GM19324 (cell line): ENCODE measurements around the gene TEAD2.

Experiments used
- ATAC-seq: cut with Tn5 transposase; IDR thresholded peaks from one replicate; pipeline ENCODE4 v1.9.1; 2021; ENCODE audit warnings: mild to moderate bottlenecking, moderate library complexity; ENCODE audit not compliant: unreplicated experiment, low FRiP score

TEAD2 gene

DNA sequence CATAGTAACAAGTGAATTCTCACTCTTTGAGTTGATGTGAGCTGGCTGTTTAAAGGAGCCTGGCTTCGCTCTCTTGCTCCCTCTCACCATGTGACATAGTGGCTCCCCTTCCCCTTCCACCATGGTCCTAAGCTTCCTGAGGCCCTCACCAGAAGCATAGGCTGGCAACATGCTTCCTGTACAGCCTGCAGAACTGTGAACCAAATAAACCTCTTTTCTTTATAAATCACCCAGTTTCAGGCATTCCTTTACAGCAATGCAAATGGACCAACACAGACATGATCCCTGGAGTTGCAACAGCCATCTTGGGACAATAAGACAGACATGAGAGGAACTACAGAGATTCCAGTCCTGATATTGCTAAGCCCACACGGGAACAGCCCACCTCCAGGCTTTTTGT is 12.6 kb downstream of the TEAD2 start:
- no peak for ATAC-seq

- no peak for ATAC-seq
Observed at GRCh38 chr19:49348305-49349189, 13.7 kb downstream of the TEAD2 start.

DNA sequence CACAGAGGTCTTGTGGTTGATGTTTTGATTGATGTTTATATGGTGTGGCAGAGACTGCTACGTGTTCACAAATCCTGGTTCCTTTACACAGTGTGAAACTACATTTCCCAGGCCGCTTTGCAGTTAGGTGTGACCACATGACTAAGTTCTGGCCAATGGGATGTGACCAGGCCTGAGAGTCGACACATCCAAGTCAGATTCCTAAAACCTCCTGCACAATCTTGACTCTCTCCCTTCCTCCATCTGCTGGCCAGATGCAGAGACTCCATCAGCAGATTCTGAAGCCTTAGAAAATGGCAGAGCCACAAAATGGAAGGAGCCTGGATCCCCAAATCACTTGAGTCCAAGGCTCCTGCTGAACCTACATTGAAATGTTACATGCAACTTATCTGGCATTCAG is 14.4 kb downstream of the TEAD2 start:
- no peak for ATAC-seq

- ATAC-seq = no peak
Observed at GRCh38 chr19:49347191-49347590, 15.0 kb downstream of the TEAD2 start.

DNA sequence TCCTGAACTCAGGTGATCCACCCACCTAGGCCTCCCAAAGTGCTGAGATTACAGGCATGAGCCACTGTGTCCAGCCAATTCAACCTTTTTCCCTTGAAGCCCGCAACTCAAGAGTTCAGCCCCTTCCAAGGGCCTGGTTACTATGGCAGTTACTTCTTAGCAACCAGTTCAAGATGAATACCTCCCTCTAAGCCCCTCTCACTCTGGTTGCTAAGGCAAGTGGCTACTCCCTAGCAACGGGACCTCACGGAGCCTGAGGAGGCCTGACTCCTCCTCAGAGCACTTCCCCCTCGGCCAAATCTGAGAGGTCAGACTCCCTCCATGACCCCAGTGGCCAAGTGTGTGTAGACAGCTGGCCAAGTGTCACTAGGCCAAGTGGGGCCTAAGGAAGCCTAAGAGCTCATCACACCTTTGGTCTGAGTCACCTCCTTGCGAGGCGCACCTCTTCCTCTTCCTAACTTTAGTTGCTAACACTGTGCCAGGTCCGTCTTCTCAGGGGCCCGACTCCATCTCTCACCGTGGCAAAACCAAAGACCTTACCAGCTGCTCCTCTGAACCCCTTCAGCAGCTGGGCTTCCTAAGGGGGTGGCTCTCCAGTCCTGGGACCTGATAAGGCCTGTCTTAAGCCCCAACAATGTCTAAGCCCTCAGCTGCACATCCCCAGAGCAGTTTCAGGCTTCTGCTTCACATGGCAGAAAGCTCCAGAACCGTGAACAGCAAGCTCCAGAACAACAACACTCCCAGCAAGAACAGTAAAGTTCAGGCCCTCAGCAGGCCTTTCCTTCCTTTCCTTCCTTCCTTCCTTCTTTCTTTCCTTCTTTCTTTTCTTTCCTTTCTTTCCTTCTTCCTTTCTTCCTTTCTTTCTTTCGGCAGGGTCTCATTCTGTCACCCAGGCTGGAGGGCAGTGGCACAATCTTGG is 17.5 kb downstream of the TEAD2 start:
- no peak for ATAC-seq

- ATAC-seq = no peak
Observed at GRCh38 chr19:49343123-49343522, 19.1 kb downstream of the TEAD2 start.

GRCh38 chr19:49342291-49342721 is 19.9 kb downstream of the TEAD2 start:
- no peak for ATAC-seq

- no peak for ATAC-seq
Observed at GRCh38 chr19:49340865-49341718, 21.1 kb downstream of the TEAD2 start.

GRCh38 chr19:49340069-49340864 is 21.9 kb downstream of the TEAD2 start:
- peak; percentile 72 for ATAC-seq

DNA sequence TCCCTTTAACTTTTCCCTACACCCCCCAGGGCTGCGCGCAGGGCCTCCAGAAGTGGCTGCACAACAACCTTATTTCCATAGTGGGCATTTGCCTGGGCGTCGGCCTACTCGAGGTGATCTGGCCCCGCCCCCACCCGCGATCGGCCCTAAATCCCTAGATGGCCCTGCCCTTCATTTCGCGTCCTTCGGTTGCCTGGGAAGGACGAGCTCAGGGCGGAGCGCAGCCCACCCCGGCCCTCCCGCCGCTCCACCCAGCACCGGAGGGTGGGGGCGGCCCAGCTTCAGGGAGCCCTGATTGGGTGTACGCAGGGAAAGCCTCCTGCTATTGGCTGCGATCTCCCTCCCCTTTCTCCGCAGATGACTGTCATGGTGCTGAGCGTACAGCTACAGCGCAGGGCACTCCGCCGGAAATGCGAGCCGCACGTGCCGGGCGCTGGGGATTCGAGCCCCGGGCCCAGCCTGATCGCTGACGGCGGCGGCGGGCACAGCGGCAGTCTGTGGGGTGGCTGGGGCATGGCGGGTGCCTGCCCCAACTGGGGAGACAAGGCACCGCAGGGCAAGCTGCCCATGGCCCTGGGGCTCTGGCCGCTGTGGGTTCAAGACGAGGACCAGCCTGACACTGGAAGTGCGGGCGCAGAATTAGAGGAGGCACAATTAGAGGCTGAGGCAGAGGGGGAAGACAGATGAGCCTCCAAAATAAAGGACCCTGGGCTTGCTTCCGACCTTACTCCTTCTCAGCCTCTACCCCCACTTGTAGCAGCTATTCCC is 22.7 kb downstream of the TEAD2 start:
- ATAC-seq = no peak

GRCh38 chr19:49338691-49339300 is 23.4 kb downstream of the TEAD2 start:
- no peak for ATAC-seq

- no peak for ATAC-seq
Observed at GRCh38 chr19:49338023-49338677, 24.1 kb downstream of the TEAD2 start.

DNA sequence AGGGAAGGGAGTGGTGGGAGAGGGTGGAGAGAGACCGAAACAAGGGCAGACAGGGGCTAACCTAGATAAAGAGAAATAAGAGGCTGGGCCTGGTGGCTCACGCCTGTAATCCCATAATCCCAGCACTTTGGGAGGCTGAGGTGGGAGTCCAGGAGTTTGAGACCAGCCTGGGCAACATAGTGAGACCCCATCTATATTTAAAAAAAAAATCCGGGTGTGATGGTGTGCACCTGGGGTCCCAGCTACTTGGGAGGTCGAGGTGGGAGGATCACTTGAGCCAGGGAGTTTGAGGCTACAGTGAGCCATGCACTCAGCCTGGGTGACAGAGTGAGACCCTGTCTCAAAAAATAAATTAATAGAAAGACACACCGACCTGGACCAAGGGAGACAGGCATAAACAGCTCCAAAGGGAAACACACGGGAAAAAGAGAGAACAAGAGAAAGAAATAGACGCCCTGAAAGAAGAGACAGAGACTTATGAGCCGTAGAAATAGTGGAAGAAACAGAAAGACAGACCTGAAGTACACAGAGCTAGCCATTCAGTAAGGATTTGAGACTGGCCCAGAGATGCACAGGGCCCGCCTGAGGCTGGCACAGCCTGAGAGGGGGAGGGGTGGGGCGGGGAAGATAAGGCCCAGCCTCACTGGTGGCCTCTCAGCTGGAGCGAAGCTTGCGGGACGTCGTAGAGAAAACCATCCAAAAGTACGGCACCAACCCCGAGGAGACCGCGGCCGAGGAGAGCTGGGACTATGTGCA is 24.8 kb downstream of the TEAD2 start:
- ATAC-seq = no peak

GRCh38 chr19:49336482-49337266 is 25.5 kb downstream of the TEAD2 start:
- no peak for ATAC-seq

- no peak for ATAC-seq
Observed at GRCh38 chr19:49335784-49336481, 26.3 kb downstream of the TEAD2 start.
